HepG2 (cell line): Measurements from ENCODE around the gene PCDH10. TPM values are rescaled to one million over a fixed set of nuclear protein-coding genes. Genes with fewer than 3 reads are reported as not detected.

Source experiments
- ATAC-seq: fragments of 200-7000 bp; cut with Tn5 transposase; 3 replicates; pipeline ENCODE4 v1.9.1; 2020; ENCODE audit warnings: mild to moderate bottlenecking, moderate library complexity
- BruUV-seq: library from RNA; stranded (reverse); fragments of 400-500 nt; replicated peaks from 2 replicates; lab custom pipeline; 2021; lab: Mats Ljungman, UMichigan
- CTCF ChIA-PET: fragments of 300-600 bp; formaldehyde crosslinking; extraction: SDS; loops from one replicate; lab custom pipeline; 2021; ENCODE audit warnings: low total read pairs, inconsistent platforms, low intra/inter-chr PET ratio; lab: Yijun Ruan, JAX
- POLR2A ChIA-PET: fragments of 350-600 bp; sonication (Branson Sonifier 250); formaldehyde crosslinking; loops from one replicate; lab custom pipeline; 2020; ENCODE audit warnings: antibody characterized with exemption, inconsistent platforms; lab: Yijun Ruan, JAX
- DNase-seq: peaks from one replicate; pipeline ENCODE4 v3.0.0-alpha.2; 2015; ENCODE audit warnings: low spot score
- FAIRE-seq: peaks from 3 replicates; lab custom pipeline; 2011; peaks lifted over from hg19 to GRCh38; lab: Jason Lieb, UNC
- H2AFZ ChIP-seq: one replicate; pipeline ENCODE4 v1.6.1; 2011; ENCODE audit warnings: low read length, inconsistent platforms
- H3K27ac ChIP-seq: fragments of 300-600 bp; 3 replicates; pipeline ENCODE4 v1.8.0; 2011; ENCODE audit warnings: mixed run types, mild to moderate bottlenecking, mixed read lengths, low read length, inconsistent platforms; ENCODE audit not compliant: insufficient read depth; ENCODE audit errors: extremely low read length
- H3K27me3 ChIP-seq, 2 experiments: fragments of 200-600 bp in 1 of 2; 2 replicates in 1 of 2; 3 replicates in 1 of 2; pipeline versions ENCODE4 v1.6.0 to v1.8.0; 2011; ENCODE audit warnings: low read length in 2 of 2, mild to moderate bottlenecking in 2 of 2, moderate library complexity in 2 of 2, inconsistent platforms in 1 of 2; ENCODE audit not compliant: insufficient read depth in 2 of 2, control insufficient read depth in 1 of 2
- H3K36me3 ChIP-seq, 2 experiments: fragments of 200-600 bp in 1 of 2; replicated peaks in 1 of 2; 2 replicates in 1 of 2; 3 replicates in 1 of 2; pipeline versions ENCODE4 v1.5.1 to v1.8.0; 2011; ENCODE audit warnings: low read length in 2 of 2, inconsistent platforms in 1 of 2; ENCODE audit not compliant: insufficient read depth in 2 of 2, control insufficient read depth in 1 of 2
- H3K4me1 ChIP-seq: 2 replicates; pipeline ENCODE4 v1.5.1; 2012; ENCODE audit warnings: low read length, inconsistent platforms; ENCODE audit not compliant: insufficient read depth
- H3K4me2 ChIP-seq: 2 replicates; pipeline ENCODE4 v1.6.0; 2011; ENCODE audit warnings: low read depth, low read length, inconsistent platforms
- H3K4me3 ChIP-seq, 3 experiments: fragments of 200-600 bp in 1 of 3; sonication (generic), shearing (Covaris generic) in 1 of 3; replicated peaks in 1 of 3; 2 replicates each; pipeline ENCODE4 v1.5.1; 2011 to 2016; ENCODE audit warnings: low read length in 3 of 3, inconsistent platforms in 2 of 3, low read depth in 2 of 3, mild to moderate bottlenecking in 2 of 3, control low read depth in 1 of 3, mixed read lengths in 1 of 3; ENCODE audit not compliant: insufficient read depth in 1 of 3
- H3K79me2 ChIP-seq: one replicate; pipeline ENCODE4 v1.6.1; 2011; ENCODE audit warnings: low read length, inconsistent platforms; ENCODE audit not compliant: insufficient read depth
- H3K9ac ChIP-seq: 2 replicates; pipeline ENCODE4 v1.6.0; 2011; ENCODE audit warnings: mild to moderate bottlenecking, low read depth, low read length, inconsistent platforms; ENCODE audit not compliant: insufficient read depth
- H3K9me3 ChIP-seq: 2 replicates; pipeline ENCODE4 v1.5.1; 2012; ENCODE audit warnings: mild to moderate bottlenecking, low read length
- H4K20me1 ChIP-seq: 2 replicates; pipeline ENCODE4 v1.6.0; 2011; ENCODE audit warnings: inconsistent platforms, mild to moderate bottlenecking, low read length, moderate library complexity; ENCODE audit not compliant: insufficient read depth
- ELF1 ChIP-seq: sonication (generic); formaldehyde crosslinking; IDR thresholded peaks from 2 replicates; pipeline ENCODE4 v1.4.0; 2020; ENCODE audit warnings: missing genetic modification reagents
- GATA4 ChIP-seq: sonication (generic); IDR thresholded peaks from 2 replicates; pipeline ENCODE4 v1.6.1; 2016; ENCODE audit warnings: antibody characterized with exemption, low read depth, borderline replicate concordance
- HHEX ChIP-seq: IDR thresholded peaks from 2 replicates; pipeline ENCODE4 v1.6.1; 2016; ENCODE audit warnings: control low read depth
- IRF2 ChIP-seq: IDR thresholded peaks from 2 replicates; pipeline ENCODE4 v1.6.1; 2018; ENCODE audit warnings: missing genetic modification reagents, missing compliant biosample characterization
- KLF15 ChIP-seq: sonication (generic); formaldehyde crosslinking; IDR thresholded peaks from 2 replicates; pipeline ENCODE4 v1.8.1; 2023; ENCODE audit warnings: borderline replicate concordance, mild to moderate bottlenecking, inconsistent platforms, missing genetic modification reagents, mixed read lengths
- NR0B2 ChIP-seq: sonication (generic); formaldehyde crosslinking; IDR thresholded peaks from 2 replicates; pipeline ENCODE4 v1.4.0; 2020; ENCODE audit warnings: mild to moderate bottlenecking, missing genetic modification reagents
- PLRG1 ChIP-seq: fragments of 450-650 bp; conservative IDR thresholded peaks from 2 replicates; pipeline ENCODE4 v1.6.1; 2016
- POLR2A ChIP-seq, 2 experiments: IDR thresholded peaks; 2 replicates each; pipeline ENCODE4 v1.6.1; 2011; ENCODE audit warnings: low read depth in 2 of 2, low read length in 2 of 2, mild to moderate bottlenecking in 1 of 2, moderate library complexity in 1 of 2; ENCODE audit not compliant: insufficient read depth in 1 of 2
- PTBP1 ChIP-seq: fragments of 200-400 bp; formaldehyde crosslinking; IDR thresholded peaks from 2 replicates; pipeline ENCODE4 v1.6.1; 2018; ENCODE audit warnings: low read length, low read depth; ENCODE audit not compliant: poor library complexity, severe bottlenecking
- TCF7L2 ChIP-seq: IDR thresholded peaks from 2 replicates; pipeline ENCODE4 v1.6.1; 2011; ENCODE audit warnings: mild to moderate bottlenecking, low read depth, low read length, moderate library complexity
- ZFP37 ChIP-seq: sonication (generic); formaldehyde crosslinking; IDR thresholded peaks from 2 replicates; pipeline ENCODE4 v1.4.0; 2020; ENCODE audit warnings: missing genetic modification reagents, borderline replicate concordance
- ZNF10 ChIP-seq: sonication (generic); formaldehyde crosslinking; IDR thresholded peaks from 2 replicates; pipeline ENCODE4 v1.4.0; 2020; ENCODE audit warnings: mild to moderate bottlenecking, low read depth, missing genetic modification reagents, borderline replicate concordance
- ZNF225 ChIP-seq: sonication (generic); formaldehyde crosslinking; IDR thresholded peaks from 2 replicates; pipeline ENCODE4 v1.4.0; 2020; ENCODE audit warnings: mild to moderate bottlenecking, missing genetic modification reagents
- ZNF331 ChIP-seq: sonication (generic); formaldehyde crosslinking; IDR thresholded peaks from 2 replicates; pipeline ENCODE4 v1.4.0; 2020; ENCODE audit warnings: missing genetic modification reagents
- ZNF343 ChIP-seq: sonication (generic); formaldehyde crosslinking; IDR thresholded peaks from 2 replicates; pipeline ENCODE4 v1.4.0; 2020; ENCODE audit warnings: mild to moderate bottlenecking, missing genetic modification reagents
- ZNF503 ChIP-seq: sonication (generic); formaldehyde crosslinking; IDR thresholded peaks from 2 replicates; pipeline ENCODE4 v1.4.0; 2020; ENCODE audit warnings: missing genetic modification reagents
- ZNF564 ChIP-seq: sonication (generic); formaldehyde crosslinking; IDR thresholded peaks from 2 replicates; pipeline ENCODE4 v1.8.1; 2023; ENCODE audit warnings: mild to moderate bottlenecking, missing genetic modification reagents
- ZNF749 ChIP-seq: sonication (generic); formaldehyde crosslinking; IDR thresholded peaks from 2 replicates; pipeline ENCODE4 v1.8.0; 2022; ENCODE audit warnings: mild to moderate bottlenecking, missing genetic modification reagents, moderate library complexity, borderline replicate concordance
- ZNF839 ChIP-seq: sonication (generic); formaldehyde crosslinking; IDR thresholded peaks from 2 replicates; pipeline ENCODE4 v1.4.0; 2020; ENCODE audit warnings: missing genetic modification reagents, mild to moderate bottlenecking, borderline replicate concordance
- WGBS: methylation state at CpG from one replicate; pipeline ENCODE4 v1.1.6; 2017; ENCODE audit warnings: low lambda C conversion rate; 5-methylcytosine and 5-hydroxymethylcytosine counted together
- in situ Hi-C: cut with HindIII; loops from 2 replicates; pipeline ENCODE4 v1.10.0; 2017; ENCODE audit warnings: low pct_unique_long_range_greater_than_20kb; ENCODE audit not compliant: extremely low pct_ligation_motif_present
- intact Hi-C: fragments of 100-400 bp; cut with micrococcal nuclease; formaldehyde crosslinking; loops from one replicate; pipeline ENCODE4 v1.10.0; 2022; ENCODE audit not compliant: unreplicated experiment
- polyA plus RNA-seq, 8 experiments: library from polyadenylated mRNA; depleted of rRNA in 3 of 8; stranded (reverse) in 7 of 8; unstranded in 1 of 8; fragments of >200 nt; fragmentation: Illumina TruSeq in 4 of 8; extraction: Trizol in 4 of 8; gene quantifications; 2 replicates each; pipeline versions ENCODE4 v1.2.1 to v1.2.3, GENCODE V29; 2011 to 2016; ENCODE audit warnings: low read depth in 4 of 8, missing spikeins in 1 of 8, mixed read lengths in 1 of 8; ENCODE audit not compliant: insufficient read depth in 1 of 8
- total RNA-seq, 5 experiments: library from RNA; depleted of rRNA; stranded (reverse); fragments of >200 nt; fragmentation: Illumina TruSeq; extraction: Trizol; gene quantifications; 2 replicates each; pipeline ENCODE4 v1.2.3, GENCODE V29; 2016; ENCODE audit warnings: low read depth in 1 of 5
- TF ChIP-seq, protein P1 (sequence below): sonication (generic); formaldehyde crosslinking; IDR thresholded peaks from 2 replicates; pipeline ENCODE4 v1.8.1; 2023; ENCODE audit warnings: mild to moderate bottlenecking, missing genetic modification reagents

PCDH10 gene
- total and polyA plus RNA-seq, 2 of the 13 experiments (the other 11 are each of a cell fraction or from before 2014, with no cell fraction given) = not detected

GRCh38 chr4:133137571-133137970, 11.5 kb upstream of the PCDH10 start (continued):
- TF ChIP-seq, protein P1, sequence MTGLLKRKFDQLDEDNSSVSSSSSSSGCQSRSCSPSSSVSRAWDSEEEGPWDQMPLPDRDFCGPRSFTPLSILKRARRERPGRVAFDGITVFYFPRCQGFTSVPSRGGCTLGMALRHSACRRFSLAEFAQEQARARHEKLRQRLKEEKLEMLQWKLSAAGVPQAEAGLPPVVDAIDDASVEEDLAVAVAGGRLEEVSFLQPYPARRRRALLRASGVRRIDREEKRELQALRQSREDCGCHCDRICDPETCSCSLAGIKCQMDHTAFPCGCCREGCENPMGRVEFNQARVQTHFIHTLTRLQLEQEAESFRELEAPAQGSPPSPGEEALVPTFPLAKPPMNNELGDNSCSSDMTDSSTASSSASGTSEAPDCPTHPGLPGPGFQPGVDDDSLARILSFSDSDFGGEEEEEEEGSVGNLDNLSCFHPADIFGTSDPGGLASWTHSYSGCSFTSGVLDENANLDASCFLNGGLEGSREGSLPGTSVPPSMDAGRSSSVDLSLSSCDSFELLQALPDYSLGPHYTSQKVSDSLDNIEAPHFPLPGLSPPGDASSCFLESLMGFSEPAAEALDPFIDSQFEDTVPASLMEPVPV (CRISPR knock-in tag) = no peak

DNA sequence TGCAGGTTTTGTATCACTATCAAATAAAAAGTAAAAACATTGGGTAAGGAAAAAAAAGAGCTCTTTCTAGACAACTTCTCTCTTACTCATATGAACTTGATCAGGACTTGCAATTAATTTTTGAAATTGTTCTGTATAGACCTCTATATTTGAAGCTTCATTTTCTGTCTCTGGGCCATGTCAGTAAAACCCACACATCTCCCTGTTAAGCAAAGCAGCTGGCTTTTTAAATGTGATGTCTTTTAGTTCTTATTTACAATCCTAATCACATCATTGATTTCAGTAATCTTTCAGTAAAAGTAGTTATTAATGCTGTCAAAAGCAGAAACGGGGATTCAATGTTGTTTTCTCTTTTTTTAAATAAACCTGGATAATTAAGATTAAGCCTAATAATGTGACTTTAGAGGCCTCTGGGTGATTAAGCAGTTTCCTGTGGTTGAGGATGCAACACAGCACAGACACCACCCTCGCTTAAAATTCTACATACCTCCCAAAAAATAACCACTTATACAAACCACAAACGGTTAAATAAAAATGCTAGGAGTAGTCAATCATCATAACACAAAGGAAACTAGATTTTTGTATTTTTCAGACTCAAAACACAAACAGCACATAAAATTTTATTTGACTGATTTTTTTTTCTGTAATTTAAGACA, 5.2 kb upstream of the PCDH10 start:
- Histone ChIP-seq H3K4me1 (no peaks in the 10 kb centered on the region), H3K4me3 (no peak overlapping the region), H3K27me3 (peaks cover 0 to 8% of the 10 kb centered on the region in 2 experiments; a peak in 2 of 5 replicates), H3K79me2 (no peaks in the 10 kb centered on the region), H4K20me1 (no peaks in the 10 kb centered on the region), H3K4me2 (no peak overlapping the region), H3K9ac (no peak overlapping the region), H2AFZ (no peak overlapping the region), H3K9me3 (no peaks in the 10 kb centered on the region), H3K27ac (no peak overlapping the region), H3K36me3 (no peaks in the 10 kb centered on the region)
- TF ChIP-seq ZNF10 (CRISPR knock-in tag) (no peak), PTBP1 (no peak), TCF7L2 (no peak), HHEX (CRISPR knock-in tag) (no peak), ZNF343 (CRISPR knock-in tag) (no peak), ZFP37 (CRISPR knock-in tag) (no peak), ZNF331 (no peak), IRF2 (no peak), ELF1 (CRISPR knock-in tag) (no peak), ZNF749 (CRISPR knock-in tag) (no peak), KLF15 (no peak), ZNF564 (CRISPR knock-in tag) (no peak), NR0B2 (CRISPR knock-in tag) (no peak), GATA4 (no peak), POLR2A (IDR thresholded peaks at IDR 0.05; ENCODE audit: insufficient read depth in 1 of 2, low read depth in 2 of 2, low read length in 2 of 2) (no peak), PLRG1 (no peak), ZNF225 (CRISPR knock-in tag) (no peak), ZNF503 (no peak), ZNF839 (CRISPR knock-in tag) (no peak)
- no TSS peak for BruUV-seq
- 0% methylated on average over 3 of the region's 3 CpGs for WGBS
- POLR2A ChIA-PET = no interaction called here
- FAIRE-seq = no peak
- CTCF ChIA-PET = no interaction called here
- ATAC-seq = no peak
- in situ Hi-C loops = loop anchor here (10.0 kb wide), 1 partner anchor 341 kb away; no protein-coding TSS in a partner anchor
- no peak for DNase-seq
- intact Hi-C loops = no loop called here
